Activated T-helper 1 cell treated with Interleukin-2 at 50 U/mL for 16 hours (primary cell): ENCODE measurements around the gene ZKSCAN5.
"Not testable (repeated sequence)": the region's sequence is repeated elsewhere in the genome, so short reads cannot be mapped to it uniquely, and the experiment has no call there.

Experiments
- DNase-seq: peaks from one replicate; pipeline ENCODE4 v3.0.0-alpha.2; 2020; ENCODE audit warnings: low read depth

The ZKSCAN5 gene

DNA sequence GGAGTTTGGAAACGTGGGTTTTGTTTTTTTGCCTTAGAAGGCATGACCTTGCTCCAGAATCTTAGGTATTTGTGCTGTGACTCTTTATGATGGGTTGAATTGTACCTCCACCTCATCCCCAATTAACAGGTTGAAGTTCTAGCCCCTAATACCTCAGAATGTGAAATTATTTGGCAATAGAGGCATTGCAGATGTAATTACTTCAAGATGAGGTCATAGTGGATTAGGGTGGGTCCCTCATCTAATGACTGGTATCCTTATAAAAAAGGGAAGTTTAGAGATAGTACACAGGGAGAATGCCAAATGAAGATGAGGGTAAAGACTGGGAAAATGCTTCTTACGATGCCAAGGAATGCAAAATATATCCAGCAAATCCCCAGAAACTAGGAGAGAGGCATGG, 50.5 kb downstream of the ZKSCAN5 start:
- no peak for DNase-seq

- no peak for DNase-seq
Observed at GRCh38 chr7:99557196-99557607, 52.7 kb downstream of the ZKSCAN5 start.

DNA sequence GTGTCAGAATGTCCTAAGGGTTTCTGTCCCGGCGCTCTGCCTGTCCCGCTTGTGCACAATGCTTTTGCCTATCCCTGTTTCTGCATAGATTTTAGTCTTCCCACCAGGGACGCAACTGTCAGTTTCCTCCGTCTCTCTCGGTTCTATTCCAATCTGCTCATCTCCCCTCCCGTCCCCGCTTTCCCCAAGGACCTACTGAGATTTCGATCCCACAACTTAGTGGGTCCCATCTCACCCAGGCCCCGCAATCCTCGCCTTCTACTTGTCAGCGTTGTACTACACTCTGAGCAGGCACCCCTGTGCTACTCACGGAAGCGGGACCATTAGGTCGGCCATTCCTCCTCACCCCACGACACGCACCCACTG, 53.5 kb downstream of the ZKSCAN5 start:
- no peak for DNase-seq

- DNase-seq, result peak; percentile 88
Observed at GRCh38 chr7:99558306-99559174, 54.1 kb downstream of the ZKSCAN5 start, which contains the start of gene ZNF655. Gene ZNF655, plus strand, starts transcription at chr7:99558642. Its CDS starts 1,918 bp downstream, at chr7:99560560.

DNA sequence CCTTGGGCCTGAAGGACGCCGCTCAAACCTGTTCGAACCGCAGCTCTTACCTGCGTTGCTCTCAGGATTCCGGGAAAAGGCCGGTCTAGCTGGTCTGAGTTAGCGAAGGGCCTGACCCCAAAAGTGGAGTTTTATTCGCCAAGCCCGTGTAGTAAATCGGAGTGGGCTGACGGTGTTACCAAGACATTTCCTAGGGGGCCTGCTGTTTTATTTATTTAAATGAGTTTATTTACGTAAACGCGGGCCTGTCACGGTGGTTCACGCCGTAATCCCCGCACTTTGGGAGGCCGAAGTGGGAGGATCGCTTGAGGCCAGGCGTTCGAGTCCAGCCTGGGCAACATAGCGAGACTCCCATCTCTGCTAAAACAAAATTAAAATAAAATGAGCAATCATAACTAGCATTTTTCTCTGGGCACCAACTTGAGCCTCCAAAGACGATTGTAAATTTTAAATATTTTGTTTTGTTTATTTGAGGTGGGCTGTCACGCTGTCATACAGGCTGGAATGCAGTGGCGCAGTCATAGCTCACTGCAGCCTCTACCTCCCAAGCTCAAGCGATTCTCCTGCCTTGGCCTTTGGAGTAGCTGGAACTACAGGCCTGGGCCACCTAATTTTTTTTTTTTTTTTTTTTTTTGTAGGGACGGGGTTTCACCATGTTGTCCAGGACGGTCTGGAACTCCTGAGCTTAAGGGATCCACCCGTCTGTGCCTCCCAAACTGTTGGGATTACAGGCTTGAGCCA, 54.9 kb downstream of the ZKSCAN5 start:
- DNase-seq, result no peak

GRCh38 chr7:99560834-99561736, 56.6 kb downstream of the ZKSCAN5 start:
- no peak for DNase-seq

GRCh38 chr7:99561737-99562051, 57.2 kb downstream of the ZKSCAN5 start:
- DNase-seq, result no peak

- DNase-seq, result no peak
Observed at GRCh38 chr7:99562114-99562784, 57.8 kb downstream of the ZKSCAN5 start.

DNA sequence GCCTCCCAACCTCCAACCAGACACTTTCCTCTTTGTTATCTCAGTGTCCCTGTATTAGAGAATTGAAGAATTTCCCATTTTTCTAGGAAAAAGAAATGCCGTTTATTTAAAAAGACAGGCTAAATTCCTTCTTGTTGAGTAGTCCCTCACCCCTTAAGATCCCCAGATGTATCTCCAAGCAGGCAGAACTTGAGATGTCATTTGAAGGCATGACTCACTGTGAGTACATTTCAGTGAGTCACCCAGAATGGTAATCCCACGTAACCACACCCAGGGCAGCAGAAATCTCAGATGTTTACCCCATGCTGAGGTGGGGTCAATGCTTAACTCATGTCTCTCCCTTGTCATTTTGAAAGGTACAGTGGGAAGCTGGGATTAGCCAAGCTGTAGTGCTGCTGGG, 58.4 kb downstream of the ZKSCAN5 start:
- no peak for DNase-seq

DNA sequence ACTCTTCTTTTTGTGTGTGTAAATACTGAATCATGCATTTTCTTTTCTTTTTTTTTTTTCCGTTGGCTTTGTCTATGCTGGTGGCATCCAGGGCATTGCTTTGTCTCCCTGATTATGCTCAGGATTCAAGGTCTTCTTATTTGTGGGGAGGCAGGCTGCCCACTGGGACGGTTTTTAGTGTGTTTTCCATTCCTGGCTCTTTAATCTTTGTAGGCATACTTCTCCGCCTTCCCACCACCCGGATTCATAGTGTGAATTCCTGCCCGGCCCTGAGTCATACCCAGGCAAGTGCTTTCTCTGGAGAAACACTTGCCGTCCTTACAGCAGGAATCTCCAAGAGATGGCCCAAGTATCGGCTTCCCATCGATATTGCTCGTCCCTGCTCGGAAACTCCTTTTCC, 59.2 kb downstream of the ZKSCAN5 start:
- no peak for DNase-seq

DNA sequence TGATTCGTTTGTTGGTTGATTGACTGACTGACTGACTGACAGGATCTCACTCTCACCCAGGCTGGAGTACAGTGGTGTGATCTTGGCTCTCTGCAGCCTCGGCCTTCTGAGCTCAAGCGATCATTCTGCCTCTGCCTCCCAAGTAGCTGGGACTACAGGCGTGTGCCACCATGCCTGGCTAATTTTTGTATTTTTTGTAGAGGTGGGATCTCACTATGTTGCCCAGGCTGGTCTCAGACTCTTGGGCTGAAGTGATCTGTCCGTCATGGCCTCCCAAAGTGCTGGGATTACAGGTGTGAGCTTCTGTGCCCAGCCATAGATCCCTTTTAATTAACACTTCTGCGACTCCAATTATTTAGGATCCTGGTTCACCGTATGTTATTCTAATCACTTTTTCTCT, 64.3 kb downstream of the ZKSCAN5 start:
- DNase-seq, result not testable (repeated sequence)

DNA sequence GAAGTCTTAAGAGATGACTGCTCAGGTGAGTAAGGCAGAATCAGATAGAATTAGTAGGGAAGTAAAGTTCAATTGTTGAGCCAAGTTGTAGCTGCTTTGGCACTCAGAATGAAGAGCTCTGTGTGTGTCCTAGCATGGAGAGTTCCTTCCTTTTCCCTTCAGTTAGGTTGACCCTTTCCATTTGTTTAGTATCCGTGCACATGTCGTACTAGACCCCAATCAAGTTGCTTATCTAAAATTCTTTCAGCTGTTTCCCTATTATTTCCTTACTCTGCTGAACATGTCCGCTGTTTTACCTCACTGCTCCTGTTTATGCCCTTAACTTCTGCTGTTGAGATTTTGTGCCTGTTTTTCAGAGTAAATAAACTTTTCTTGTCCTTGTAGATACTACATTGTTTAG, 67.3 kb downstream of the ZKSCAN5 start:
- no peak for DNase-seq

- no peak for DNase-seq
Observed at GRCh38 chr7:99573257-99573656, 68.8 kb downstream of the ZKSCAN5 start.

GRCh38 chr7:99576251-99576650, 71.8 kb downstream of the ZKSCAN5 start:
- no peak for DNase-seq

DNA sequence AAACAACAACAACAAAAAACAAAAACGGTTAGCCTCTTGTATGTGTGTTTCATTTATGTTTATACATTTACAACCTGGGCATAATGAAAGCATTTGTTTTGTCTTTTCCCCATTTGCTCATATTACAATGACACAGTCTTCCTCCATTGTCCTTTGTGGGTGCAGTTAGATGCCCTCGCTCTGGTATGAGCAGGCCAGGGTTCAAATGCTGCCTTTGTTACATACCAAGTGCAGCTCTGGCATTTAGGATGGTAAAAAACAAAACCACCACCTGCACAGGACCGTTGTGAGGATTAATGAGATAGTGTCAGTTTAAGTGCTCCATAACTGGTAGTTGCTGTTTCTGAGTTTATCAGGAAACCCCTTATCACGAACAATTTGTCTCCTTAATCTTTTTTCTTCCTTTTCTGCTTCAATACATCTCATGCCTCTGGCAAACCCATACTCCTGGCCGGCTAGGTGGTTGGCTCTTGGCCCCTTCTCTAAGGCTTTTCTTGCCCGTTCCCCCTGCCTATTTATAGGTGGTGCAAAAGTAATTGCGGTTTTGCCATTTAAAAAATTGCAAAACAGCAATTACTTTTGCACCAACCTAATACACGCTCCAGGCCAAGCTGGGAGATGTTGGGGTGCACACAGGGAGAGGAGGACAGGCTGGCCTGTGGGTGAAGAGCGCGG, 75.0 kb downstream of the ZKSCAN5 start:
- DNase-seq, result no peak

DNA sequence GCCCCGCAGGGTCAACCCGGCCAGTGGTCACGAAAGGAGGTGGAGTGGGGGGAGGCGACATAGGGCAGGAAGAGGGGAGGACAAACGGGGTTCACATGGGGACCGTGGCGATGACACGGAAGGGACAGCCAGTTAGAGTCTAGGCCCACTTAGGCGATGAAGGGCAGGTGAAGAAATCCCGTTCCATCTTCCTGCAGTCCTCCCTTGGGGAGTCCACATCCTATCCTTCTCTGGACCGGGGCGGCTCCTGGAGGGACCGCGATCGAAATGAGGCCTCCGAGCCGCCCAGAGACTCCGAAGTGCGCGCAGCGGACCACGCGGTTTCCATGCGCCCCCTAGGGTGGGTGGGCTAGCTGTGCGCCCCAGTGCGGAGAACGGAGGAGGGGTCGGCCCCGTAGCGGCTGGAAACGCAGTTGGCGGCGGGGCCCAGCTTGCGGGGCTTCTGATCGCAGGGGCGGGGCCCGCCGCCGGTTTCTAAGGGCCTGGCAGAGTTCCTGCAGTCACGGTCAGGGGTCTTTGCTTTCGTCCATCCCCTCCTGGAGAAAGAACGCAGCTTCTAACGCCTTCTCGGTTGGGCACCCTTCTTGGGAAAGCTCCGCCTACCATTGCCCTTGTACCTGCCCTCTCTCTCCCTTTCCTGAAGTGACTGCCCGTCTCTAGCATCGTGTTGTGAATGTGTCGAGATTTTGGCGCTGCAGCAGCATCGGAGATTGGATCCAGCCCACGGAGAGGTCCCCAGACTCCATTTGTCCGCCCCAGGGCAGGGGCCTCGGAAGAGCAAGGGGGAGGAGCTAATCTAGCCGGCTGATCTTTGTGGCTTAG, 75.7 kb downstream of the ZKSCAN5 start:
- DNase-seq, result peak; percentile 37

- not testable (repeated sequence) for DNase-seq
Observed at GRCh38 chr7:99580778-99581332, 76.4 kb downstream of the ZKSCAN5 start.
